Frontal cortex (tissue), 4 donors: Measurements from ENCODE around the gene COX6B2. TPM values are rescaled to one million over a fixed set of nuclear protein-coding genes. Genes with fewer than 3 reads are reported as not detected.
"Not testable (repeated sequence)": the region's sequence is repeated elsewhere in the genome, so short reads cannot be mapped to it uniquely, and the experiment has no call there.

Experiments
- DNase-seq, 2 donors: peaks; one replicate each; pipeline ENCODE4 v3.0.0; 2012; ENCODE audit warnings: low spot score in 2 of 2
- FAIRE-seq: peaks from 2 replicates; lab custom pipeline; 2012; peaks lifted over from hg19 to GRCh38; lab: Jason Lieb, UNC
- total RNA-seq: library from RNA; depleted of rRNA; stranded (reverse); fragments of >200 nt; gene quantifications from one replicate; pipeline ENCODE4 v1.2.3, GENCODE V29; 2014
- donor health status: control.
- donor health status: control.
- donor health status: control.

Gene COX6B2
- total RNA-seq, 1 donor from 2014 or later: under 0.01 TPM

DNA sequence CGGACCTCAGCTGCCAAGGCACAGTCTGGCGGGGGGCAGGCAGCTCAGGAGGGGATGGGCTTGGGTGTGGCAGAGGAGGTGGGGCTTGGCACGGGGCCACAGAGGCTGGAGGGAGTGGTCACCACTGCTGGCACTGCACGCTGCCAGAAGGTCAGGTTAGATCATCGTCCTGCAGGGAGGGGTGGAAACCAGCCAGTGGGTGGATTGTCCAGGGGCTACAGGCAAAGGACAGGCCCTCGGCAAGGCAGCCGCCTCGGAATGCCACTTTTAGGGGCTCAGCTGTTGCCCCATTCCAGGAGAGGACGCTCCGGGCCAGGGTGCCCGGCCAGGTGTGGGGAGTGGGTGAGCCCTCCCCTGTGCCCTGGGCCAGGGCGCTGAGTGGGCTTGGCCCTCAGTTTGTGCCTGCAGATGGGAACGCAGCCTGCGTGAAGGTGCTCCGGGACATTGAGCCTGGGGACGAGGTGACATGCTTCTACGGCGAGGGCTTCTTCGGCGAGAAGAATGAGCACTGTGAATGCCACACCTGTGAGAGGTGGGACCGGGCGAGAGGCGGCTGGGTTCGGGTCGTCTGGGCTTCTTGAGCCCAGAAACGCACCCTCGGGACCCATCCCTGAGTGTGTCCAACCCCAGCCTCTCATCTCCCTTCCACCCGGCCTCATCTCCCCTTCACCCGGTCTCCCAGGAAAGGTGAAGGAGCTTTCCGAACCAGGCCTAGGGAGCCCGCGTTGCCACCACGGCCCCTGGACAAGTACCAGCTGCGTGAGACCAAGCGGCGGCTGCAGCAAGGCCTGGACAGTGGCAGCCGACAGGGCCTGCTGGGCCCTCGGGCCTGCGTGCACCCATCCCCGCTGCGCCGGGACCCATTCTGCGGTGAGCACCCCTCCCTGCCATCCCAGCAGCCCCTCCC lies 8.4 kb downstream of the COX6B2 start:
- DNase-seq (no peak), FAIRE-seq (no peak)

- no peak for FAIRE-seq
- no peak for DNase-seq
Observed at GRCh38 chr19:55345101-55345817, 9.3 kb downstream of the COX6B2 start.

DNA sequence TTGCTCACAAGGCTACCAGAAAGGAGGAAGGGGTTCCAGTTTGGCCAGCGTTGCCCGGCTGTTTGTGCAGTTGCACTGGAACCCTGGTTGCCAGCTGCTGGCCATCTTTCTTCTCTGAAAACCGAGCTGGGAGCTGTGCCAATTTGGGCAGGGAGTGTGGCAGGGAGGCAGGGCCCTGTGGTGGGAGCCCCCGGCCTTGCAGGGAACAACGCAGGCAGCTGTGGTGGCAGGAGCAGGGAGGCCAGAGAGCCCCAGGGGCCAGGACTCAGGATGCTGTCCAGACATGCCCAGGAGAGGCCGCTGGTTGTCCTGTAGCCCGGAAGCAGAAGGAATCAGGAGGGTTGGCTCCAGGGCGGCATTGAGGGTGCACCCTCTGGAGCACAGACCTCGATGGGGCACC lies 10.1 kb downstream of the COX6B2 start:
- DNase-seq: peak in 1 of 2 donors; percentile 65
- FAIRE-seq: no peak

DNA sequence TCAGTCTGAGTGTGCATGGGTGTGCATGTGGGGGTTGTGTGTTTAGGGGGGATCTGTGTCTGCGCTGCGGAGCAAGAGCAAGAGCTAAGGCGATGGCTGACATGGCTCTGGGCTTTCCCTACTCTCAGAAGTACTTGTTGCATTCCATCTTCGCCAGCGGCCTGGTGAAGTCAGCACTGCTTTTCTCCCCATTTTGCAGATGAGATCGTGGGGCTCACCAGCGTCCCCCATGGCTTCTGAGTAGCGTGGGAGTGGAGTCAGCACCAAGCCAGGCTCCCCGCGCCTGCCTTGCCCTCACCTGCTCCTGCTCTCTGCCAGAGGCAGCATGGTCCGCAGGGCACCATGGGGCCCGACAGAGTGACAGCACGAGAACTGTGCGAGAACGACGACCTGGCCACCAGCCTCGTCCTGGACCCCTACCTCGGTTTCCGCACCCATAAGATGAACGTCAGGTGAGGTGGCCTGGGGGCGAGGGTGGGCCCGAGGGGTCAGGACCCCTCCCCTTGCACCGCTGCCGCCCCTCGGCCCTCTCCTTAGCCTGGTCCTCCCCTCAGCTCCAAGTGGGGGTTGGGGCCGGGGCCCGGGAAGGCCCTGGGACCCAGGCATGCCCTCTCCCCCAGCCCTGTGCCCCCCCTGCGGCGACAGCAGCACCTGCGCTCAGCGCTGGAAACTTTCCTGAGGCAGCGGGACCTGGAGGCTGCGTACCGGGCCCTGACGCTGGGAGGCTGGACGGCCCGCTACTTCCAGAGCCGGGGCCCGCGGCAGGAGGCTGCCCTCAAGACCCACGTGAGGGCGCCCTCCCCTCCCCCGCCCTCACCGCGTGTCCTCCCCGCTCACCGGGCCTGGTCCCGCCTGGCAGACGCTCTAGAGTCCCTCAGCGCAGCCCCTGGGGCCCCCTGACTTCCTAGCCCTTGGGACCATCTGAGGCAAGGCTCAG lies 12.7 kb downstream of the COX6B2 start:
- FAIRE-seq: no peak

GRCh38 chr19:55341171-55341588 lies 13.3 kb downstream of the COX6B2 start:
- DNase-seq (peak; percentile 80 to 91), FAIRE-seq (no peak)

More for the DNA sequence above, 12.7 kb downstream of the COX6B2 start:
- DNase-seq: peak in 1 of 2 donors; percentile 36

GRCh38 chr19:55340784-55341147 lies 13.8 kb downstream of the COX6B2 start:
- DNase-seq (peak in 1 of 2 donors; percentile 42), FAIRE-seq (no peak)

- DNase-seq (peak in 1 of 2 donors; percentile 40), FAIRE-seq (no peak)
Observed at GRCh38 chr19:55339889-55340783, 14.4 kb downstream of the COX6B2 start.

DNA sequence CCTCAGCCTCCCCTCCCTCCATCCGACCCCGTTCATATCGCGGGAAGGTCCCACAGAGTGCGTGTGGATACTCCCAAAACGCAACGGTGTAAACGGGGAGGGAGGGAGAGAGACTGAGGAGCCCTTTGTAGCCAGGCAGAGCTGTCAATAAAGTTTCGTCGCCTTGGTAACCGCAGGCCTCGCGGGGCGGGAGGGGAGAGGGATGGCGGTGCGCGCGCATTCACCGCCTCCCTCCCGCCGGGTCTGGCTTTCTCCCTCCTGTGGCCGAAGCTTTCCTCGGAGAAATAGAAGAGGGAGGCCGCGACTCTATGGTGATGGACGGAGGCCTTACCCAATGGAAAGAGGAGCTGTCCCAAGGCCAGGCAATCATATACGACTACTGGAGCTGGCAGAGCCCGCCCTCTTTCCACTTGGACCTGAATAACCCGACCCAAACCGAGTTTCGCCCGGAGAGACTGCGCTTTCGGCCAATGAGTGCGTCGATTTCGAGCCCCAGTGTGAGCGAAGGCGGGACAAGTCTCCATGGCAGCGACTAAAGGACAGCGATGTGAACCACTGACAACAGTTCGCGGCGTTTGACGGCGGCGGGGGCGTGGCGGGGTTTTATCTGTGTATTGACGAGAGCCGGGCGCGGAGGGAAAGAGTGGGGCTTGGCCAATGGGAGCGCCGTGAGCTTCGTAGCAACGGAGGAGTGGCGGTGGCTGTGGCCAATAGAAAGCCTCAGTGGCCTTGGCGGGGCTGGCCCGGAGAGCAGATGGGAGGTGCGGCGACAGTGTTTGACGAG lies 15.2 kb downstream of the COX6B2 start, which contains the start of gene KMT5C:
Gene KMT5C, plus strand, starts transcription at position 772 of the 784 bp plus-strand sequence. CDS start 2,061 bp downstream, outside the sequence.
- FAIRE-seq (peak; percentile 99), DNase-seq (peak; percentile 98)

GRCh38 chr19:55336101-55336500 lies 18.4 kb downstream of the COX6B2 start:
- DNase-seq: no peak
- no peak for FAIRE-seq

DNA sequence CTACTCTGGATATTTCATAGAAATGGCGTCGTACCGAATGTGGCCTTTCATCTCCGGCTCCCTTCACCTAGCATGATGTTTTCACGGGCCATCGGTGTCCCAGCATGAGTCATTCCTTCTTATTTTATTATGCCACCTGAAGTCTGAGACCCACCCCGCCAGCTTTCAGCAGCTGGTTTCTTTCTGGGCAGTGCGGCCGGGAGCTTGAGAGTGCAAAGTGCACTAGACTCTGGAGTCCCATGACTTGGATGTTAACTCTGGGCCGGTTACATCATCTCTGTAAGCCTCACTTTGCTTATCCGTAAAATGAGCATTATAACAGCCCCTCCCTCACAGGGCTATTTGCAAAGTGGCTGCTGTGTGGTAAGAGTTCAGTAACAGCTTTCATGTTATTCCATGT lies 20.6 kb downstream of the COX6B2 start:
- no peak for FAIRE-seq
- no peak for DNase-seq

- not testable (repeated sequence) for DNase-seq, FAIRE-seq
Observed at GRCh38 chr19:55329791-55330190, 24.7 kb downstream of the COX6B2 start.

- DNase-seq, FAIRE-seq: not testable (repeated sequence)
Observed at GRCh38 chr19:55328774-55329318, 25.7 kb downstream of the COX6B2 start.

DNA sequence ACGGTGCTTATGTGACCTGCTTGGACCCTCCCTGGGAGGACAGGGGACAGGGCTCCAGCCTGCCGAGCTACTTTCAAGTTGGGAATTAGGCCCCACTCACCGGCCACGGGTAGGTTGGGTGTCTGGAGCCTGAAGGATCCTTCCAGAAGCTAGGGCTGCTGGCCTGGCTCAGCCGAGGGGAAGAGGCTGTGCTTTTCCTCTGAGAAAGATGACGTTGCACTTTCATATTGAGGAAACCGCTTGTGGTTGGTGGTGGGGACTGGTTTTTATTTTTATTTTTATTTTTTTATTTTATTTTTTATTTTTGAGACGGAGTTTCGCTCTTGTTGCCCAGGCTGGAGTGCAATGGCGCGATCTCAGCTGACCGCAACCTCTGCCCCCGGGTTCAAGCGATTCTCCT lies 29.3 kb downstream of the COX6B2 start, which contains the start of gene TMEM150B:
Gene TMEM150B, minus strand, starts transcription at position 170 of the 400 bp plus-strand sequence. CDS start 4,305 bp downstream, outside the sequence.
- DNase-seq (no peak), FAIRE-seq (no peak)

DNA sequence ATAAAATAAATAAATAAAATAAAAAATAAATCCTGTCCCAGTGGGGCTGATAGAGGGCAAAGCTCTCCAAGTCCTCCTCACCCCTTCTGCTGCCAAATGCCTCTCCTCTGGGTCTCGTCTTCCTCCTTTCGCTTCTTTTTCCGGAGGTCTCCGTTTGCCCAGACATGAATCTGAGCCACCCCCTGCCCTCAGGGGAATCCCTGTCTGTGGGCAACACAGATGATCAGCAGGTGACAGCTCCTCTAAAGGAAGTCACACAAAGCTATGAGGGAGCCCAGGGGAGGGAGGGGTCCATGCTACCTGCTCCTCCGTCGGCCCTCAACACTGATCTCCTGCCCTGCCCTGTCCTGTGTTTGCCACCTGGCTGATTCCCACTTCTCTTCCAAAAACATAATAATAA lies 29.9 kb downstream of the COX6B2 start:
- DNase-seq (no peak), FAIRE-seq (no peak)

DNA sequence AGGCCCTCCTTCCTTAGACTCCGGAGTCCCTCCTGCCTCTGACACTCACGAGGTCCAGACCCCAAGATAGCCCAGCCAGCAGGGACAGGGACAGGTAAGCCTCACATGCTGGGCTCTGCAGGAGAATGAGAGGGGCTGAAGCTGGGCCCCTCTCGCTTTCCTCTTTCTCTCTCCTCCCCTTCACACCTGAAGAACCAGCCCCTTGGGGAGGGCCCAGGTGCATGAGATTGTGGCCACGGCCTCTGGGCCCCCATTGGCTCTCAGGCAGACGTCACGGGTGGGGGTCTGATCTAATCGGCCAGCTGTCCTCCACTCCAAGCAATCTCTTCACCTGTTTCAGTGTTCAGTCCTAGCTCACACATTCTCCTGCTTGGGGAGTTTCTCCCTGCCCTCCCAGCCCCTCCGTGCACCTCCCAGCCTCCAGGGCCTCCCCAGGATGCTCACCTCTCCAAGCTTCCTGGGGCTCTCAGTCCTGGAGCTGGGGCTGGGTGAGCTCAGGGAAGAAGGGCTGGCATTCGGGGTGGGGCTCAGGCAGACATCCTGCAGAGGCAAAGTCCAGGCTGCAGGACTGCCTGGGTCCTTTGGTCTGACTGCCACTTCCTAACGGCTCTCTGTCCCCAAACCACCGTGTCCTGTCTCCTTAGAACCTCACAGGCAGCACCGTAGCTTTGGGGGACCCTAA lies 32.2 kb downstream of the COX6B2 start:
- FAIRE-seq (no peak), DNase-seq (no peak)

GRCh38 chr19:55321466-55322137 lies 32.9 kb downstream of the COX6B2 start:
- no peak for DNase-seq
- FAIRE-seq: no peak
